K562 (cell line): ENCODE data around the gene ANKDD1A. TPM values are rescaled to one million over a fixed set of nuclear protein-coding genes. Genes with fewer than 3 reads are reported as not detected.

ENCODE experiments used
- ATAC-seq: fragments of 200-7000 bp; cut with Tn5 transposase; 3 replicates; pipeline ENCODE4 v1.9.1; 2020; ENCODE audit warnings: moderate library complexity
- BruUV-seq: library from RNA; stranded (reverse); fragments of 400-500 nt; replicated peaks from 2 replicates; lab custom pipeline; 2021; lab: Mats Ljungman, UMichigan
- CTCF ChIA-PET: fragments of 300-600 bp; formaldehyde crosslinking; extraction: SDS; loops from one replicate; lab custom pipeline; 2021; ENCODE audit warnings: low intra/inter-chr PET ratio; lab: Yijun Ruan, JAX
- POLR2A ChIA-PET: fragments of 300-600, 350-650 bp; sonication (Branson Sonifier 250); formaldehyde crosslinking; extraction: SDS; loops from one replicate; lab custom pipeline; 2021; ENCODE audit warnings: antibody characterized with exemption, inconsistent platforms; lab: Yijun Ruan, JAX
- DNase-seq, 4 experiments: peaks; one replicate each; pipeline versions ENCODE4 v3.0.0 to v3.0.0-alpha.2; 2011 to 2018; ENCODE audit warnings: low spot score in 3 of 4, mixed read lengths in 3 of 4; ENCODE audit errors: extremely low read depth in 1 of 4
- FAIRE-seq: peaks from 2 replicates; lab custom pipeline; 2011; peaks lifted over from hg19 to GRCh38; lab: Jason Lieb, UNC
- H2AFZ ChIP-seq: 2 replicates; pipeline ENCODE4 v1.6.0; 2011; ENCODE audit warnings: low read depth, low read length, control low read depth, inconsistent platforms
- H3K27ac ChIP-seq: fragments of 200-600 bp; 3 replicates; pipeline ENCODE4 v1.8.0; 2011; ENCODE audit warnings: low read depth, mild to moderate bottlenecking, control low read depth, inconsistent platforms, low read length, moderate library complexity, mixed read lengths; ENCODE audit errors: extremely low read depth
- H3K27me3 ChIP-seq, 2 experiments: fragments of 300-600 bp in 1 of 2; 2 replicates in 1 of 2; 3 replicates in 1 of 2; pipeline versions ENCODE4 v1.6.0 to v1.8.0; 2011; ENCODE audit warnings: inconsistent platforms in 2 of 2, low read length in 2 of 2, mild to moderate bottlenecking in 1 of 2, mixed read lengths in 1 of 2, moderate library complexity in 1 of 2; ENCODE audit not compliant: control insufficient read depth in 2 of 2, insufficient read depth in 2 of 2
- H3K36me3 ChIP-seq: fragments of 300-600 bp; 3 replicates; pipeline ENCODE4 v1.8.0; 2011; ENCODE audit warnings: mild to moderate bottlenecking, low read length, inconsistent platforms; ENCODE audit not compliant: control insufficient read depth, insufficient read depth
- H3K4me1 ChIP-seq, 2 experiments: fragments of 200-600 bp in 1 of 2; replicated peaks in 1 of 2; 2 replicates in 1 of 2; 3 replicates in 1 of 2; pipeline versions ENCODE4 v1.5.1 to v1.8.0; 2011; ENCODE audit warnings: inconsistent platforms in 2 of 2, low read length in 2 of 2, mild to moderate bottlenecking in 1 of 2, mixed read lengths in 1 of 2, moderate library complexity in 1 of 2; ENCODE audit not compliant: control insufficient read depth in 2 of 2, insufficient read depth in 2 of 2
- H3K4me2 ChIP-seq: 2 replicates; pipeline ENCODE4 v1.6.1; 2011; ENCODE audit warnings: low read length, control low read depth, inconsistent platforms, mixed read lengths; ENCODE audit not compliant: insufficient read depth
- H3K4me3 ChIP-seq: fragments of 200-600 bp; sonication (generic), shearing (Covaris generic); 2 replicates; pipeline ENCODE4 v1.5.1; 2016; ENCODE audit warnings: control low read depth, inconsistent platforms
- H3K79me2 ChIP-seq: fragments of 200-600 bp; 3 replicates; pipeline ENCODE4 v1.8.0; 2011; ENCODE audit warnings: low read length, inconsistent platforms; ENCODE audit not compliant: control insufficient read depth, insufficient read depth
- H3K9ac ChIP-seq, 2 experiments: 2 replicates each; pipeline versions ENCODE4 v1.6.0 to v1.6.1; 2011; ENCODE audit warnings: low read depth in 2 of 2, low read length in 2 of 2, control low read depth in 1 of 2, inconsistent platforms in 1 of 2, mild to moderate bottlenecking in 1 of 2, mixed read lengths in 1 of 2; ENCODE audit not compliant: insufficient read depth in 1 of 2
- H3K9me1 ChIP-seq: one replicate; pipeline ENCODE4 v1.6.0; 2011; ENCODE audit warnings: inconsistent platforms, mild to moderate bottlenecking, low read length, moderate library complexity; ENCODE audit not compliant: control insufficient read depth, insufficient read depth
- H3K9me3 ChIP-seq: replicated peaks from 2 replicates; pipeline ENCODE4 v1.5.1; 2011; ENCODE audit warnings: low read depth, low read length, inconsistent platforms; ENCODE audit not compliant: control insufficient read depth, insufficient read depth
- H4K20me1 ChIP-seq: replicated peaks from 2 replicates; pipeline ENCODE4 v1.6.1; 2011; ENCODE audit warnings: low read length, inconsistent platforms, mixed read lengths; ENCODE audit not compliant: control insufficient read depth, insufficient read depth
- ESRRA ChIP-seq: fragments of 450-650 bp; IDR thresholded peaks from 2 replicates; pipeline ENCODE4 v1.6.1; 2014; ENCODE audit warnings: low read depth, mild to moderate bottlenecking, moderate library complexity, borderline replicate concordance
- MCM7 ChIP-seq, 2 experiments: fragments of 450-650 bp; IDR thresholded peaks; 2 replicates each; pipeline ENCODE4 v1.6.1; 2016 to 2018
- POU5F1 ChIP-seq: fragments of 150-350 bp; IDR thresholded peaks from 2 replicates; pipeline ENCODE4 v1.6.1; 2014; ENCODE audit warnings: borderline replicate concordance, low read length, low read depth, mild to moderate bottlenecking; ENCODE audit not compliant: partially characterized antibody
- WGBS: fragments of 100-300 bp; shearing (Covaris generic); methylation state at CpG from one replicate; pipeline ENCODE4 v1.1.6; 2016; ENCODE audit warnings: low coverage, mixed read lengths; ENCODE audit not compliant: insufficient coverage; ENCODE audit errors: missing lambda C conversion rate; 5-methylcytosine and 5-hydroxymethylcytosine counted together
- in situ Hi-C: fragments of 300-500 bp; cut with MboI; formaldehyde crosslinking; loops from 4 replicates; pipeline ENCODE4 v1.15.0; 2018; ENCODE audit warnings: inconsistent platforms, mixed read lengths
- intact Hi-C: fragments of 100-400 bp; cut with micrococcal nuclease; formaldehyde crosslinking; loops from 2 replicates; pipeline ENCODE4 v1.14.2; 2022
- polyA plus RNA-seq, 8 experiments: library from polyadenylated mRNA; depleted of rRNA in 4 of 8; stranded (reverse) in 5 of 8; unstranded in 3 of 8; fragments of >200 nt; fragmentation: Nextera tagmentation in 2 of 8; fragmentation: Illumina TruSeq in 1 of 8; extraction: Ambion mirVana in 2 of 8; extraction: Trizol in 1 of 8; gene quantifications; 2 replicates each; pipeline versions ENCODE4 v1.2.1 to v1.2.3, GENCODE V29; 2011 to 2014; ENCODE audit warnings: inconsistent platforms in 1 of 8, missing spikeins in 1 of 8
- total RNA-seq, 7 experiments: library from RNA; depleted of rRNA in 6 of 7; stranded (reverse); fragments of >200 nt in 6 of 7; fragmentation: Illumina TruSeq in 2 of 7; extraction: Trizol in 2 of 7; gene quantifications; 2 replicates each; pipeline versions ENCODE4 v1.2.1 to v1.2.3, GENCODE V29; 2011 to 2021; ENCODE audit warnings: low replicate concordance in 1 of 7
- TF ChIP-seq, protein P1 (sequence below), 2 experiments: fragments of 450-650 bp in 1 of 2; sonication (generic) in 1 of 2; formaldehyde crosslinking in 1 of 2; IDR thresholded peaks; 2 replicates each; pipeline versions ENCODE4 v1.7.1 to v1.9.0; 2016 to 2022; ENCODE audit warnings: inconsistent platforms in 1 of 2, mild to moderate bottlenecking in 1 of 2, missing genetic modification reagents in 1 of 2

Gene ANKDD1A
- total and polyA plus RNA-seq, 9 of the 15 experiments (the other 6 are each of a cell fraction or from before 2014, with no cell fraction given): 0.08 to 0.80 (median 0.43) TPM

DNA sequence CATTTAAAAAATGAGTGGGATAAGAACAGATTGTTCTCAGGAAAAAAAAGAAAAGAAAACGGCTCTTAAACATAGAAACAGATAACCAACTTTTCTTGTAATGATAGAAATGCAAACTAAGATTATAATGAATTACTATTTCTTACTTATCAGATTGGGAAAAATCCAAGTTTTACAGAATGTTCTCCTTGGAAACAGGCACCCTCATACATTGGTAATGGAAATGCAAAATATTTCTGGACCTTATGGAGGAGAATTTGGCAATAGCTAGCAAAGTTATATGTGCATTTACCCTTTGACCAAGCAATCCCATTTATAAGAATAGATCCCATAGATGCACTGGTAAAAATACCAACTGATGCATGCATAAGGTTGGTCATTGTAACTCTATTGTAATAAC, 3.7 kb upstream of the ANKDD1A start:
- WGBS: 18% methylated on average over 1 of the region's 1 CpG
- intact Hi-C loops (loop anchor here (5.0 to 10.0 kb wide), 2 partner anchors 93 to 166 kb away; no protein-coding TSS in a partner anchor), in situ Hi-C loops (loop anchor here (5.0 kb wide), 1 partner anchor 176 kb away; no protein-coding TSS in a partner anchor)
- Histone ChIP-seq H3K4me1 (peaks cover 0 to 18% of the 10 kb centered on the region in 2 experiments; a peak in 3 of 5 replicates), H3K4me2 (no peak overlapping the region), H2AFZ (no peak overlapping the region), H3K9me3 (no peaks in the 10 kb centered on the region), H3K4me3 (no peak overlapping the region), H3K79me2 (no peaks in the 10 kb centered on the region), H3K36me3 (no peaks in the 10 kb centered on the region), H3K9me1 (no peaks in the 10 kb centered on the region), H4K20me1 (peaks cover 3% of the 10 kb centered on the region; the same call in 1 of the 2 replicates), H3K9ac (no peak overlapping the region), H3K27me3 (peaks cover 10 to 35% of the 10 kb centered on the region in 2 experiments; a peak in 3 of 5 replicates), H3K27ac (no peak overlapping the region)
- ATAC-seq (no peak), FAIRE-seq (no peak), DNase-seq (no peak)
- no peak for TF ChIP-seq POU5F1
- no peak for TF ChIP-seq MCM7 (IDR thresholded peaks at IDR 0.05)
- TF ChIP-seq, protein P1, sequence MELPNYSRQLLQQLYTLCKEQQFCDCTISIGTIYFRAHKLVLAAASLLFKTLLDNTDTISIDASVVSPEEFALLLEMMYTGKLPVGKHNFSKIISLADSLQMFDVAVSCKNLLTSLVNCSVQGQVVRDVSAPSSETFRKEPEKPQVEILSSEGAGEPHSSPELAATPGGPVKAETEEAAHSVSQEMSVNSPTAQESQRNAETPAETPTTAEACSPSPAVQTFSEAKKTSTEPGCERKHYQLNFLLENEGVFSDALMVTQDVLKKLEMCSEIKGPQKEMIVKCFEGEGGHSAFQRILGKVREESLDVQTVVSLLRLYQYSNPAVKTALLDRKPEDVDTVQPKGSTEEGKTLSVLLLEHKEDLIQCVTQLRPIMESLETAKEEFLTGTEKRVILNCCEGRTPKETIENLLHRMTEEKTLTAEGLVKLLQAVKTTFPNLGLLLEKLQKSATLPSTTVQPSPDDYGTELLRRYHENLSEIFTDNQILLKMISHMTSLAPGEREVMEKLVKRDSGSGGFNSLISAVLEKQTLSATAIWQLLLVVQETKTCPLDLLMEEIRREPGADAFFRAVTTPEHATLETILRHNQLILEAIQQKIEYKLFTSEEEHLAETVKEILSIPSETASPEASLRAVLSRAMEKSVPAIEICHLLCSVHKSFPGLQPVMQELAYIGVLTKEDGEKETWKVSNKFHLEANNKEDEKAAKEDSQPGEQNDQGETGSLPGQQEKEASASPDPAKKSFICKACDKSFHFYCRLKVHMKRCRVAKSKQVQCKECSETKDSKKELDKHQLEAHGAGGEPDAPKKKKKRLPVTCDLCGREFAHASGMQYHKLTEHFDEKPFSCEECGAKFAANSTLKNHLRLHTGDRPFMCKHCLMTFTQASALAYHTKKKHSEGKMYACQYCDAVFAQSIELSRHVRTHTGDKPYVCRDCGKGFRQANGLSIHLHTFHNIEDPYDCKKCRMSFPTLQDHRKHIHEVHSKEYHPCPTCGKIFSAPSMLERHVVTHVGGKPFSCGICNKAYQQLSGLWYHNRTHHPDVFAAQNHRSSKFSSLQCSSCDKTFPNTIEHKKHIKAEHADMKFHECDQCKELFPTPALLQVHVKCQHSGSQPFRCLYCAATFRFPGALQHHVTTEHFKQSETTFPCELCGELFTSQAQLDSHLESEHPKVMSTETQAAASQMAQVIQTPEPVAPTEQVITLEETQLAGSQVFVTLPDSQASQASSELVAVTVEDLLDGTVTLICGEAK (IDR thresholded peaks at IDR 0.05): no peak
- TF ChIP-seq, protein P1 (CRISPR knock-in tag; IDR thresholded peaks at IDR 0.05): no peak
- TF ChIP-seq ESRRA: no peak
- ChIA-PET POLR2A (interaction anchor here (0.6 kb wide), 1 partner anchor 82 kb away, joined by 3 read pairs; the partner anchor contains the start of gene PIF1), CTCF (interaction anchor here (0.7 kb wide), 1 partner anchor 65 kb away, joined by 3 read pairs; no protein-coding TSS in a partner anchor)
- BruUV-seq: no TSS peak
